Epithelial cell of proximal tubule (primary cell): ENCODE measurements around the gene DNAJC11. TPM values are rescaled to one million over a fixed set of nuclear protein-coding genes. Genes with fewer than 3 reads are reported as not detected.
A peak's percentile ranks its signal among the peaks of the same experiment; 100 is the strongest.

ENCODE experiments used
- DNase-seq: peaks from one replicate; pipeline ENCODE4 v3.0.0-alpha.2; 2011; ENCODE audit warnings: low read depth
- H3K4me3 ChIP-seq: 2 replicates; pipeline ENCODE4 v1.5.1; 2011; ENCODE audit warnings: low read depth, mild to moderate bottlenecking, low read length
- total RNA-seq: library from RNA; depleted of rRNA; stranded (reverse); fragments of >200 nt; gene quantifications from 2 replicates; pipeline ENCODE4 v1.2.3, GENCODE V29; 2015
- TF ChIP-seq, protein P1 (sequence below): conservative IDR thresholded peaks from 2 replicates; pipeline ENCODE4 v1.5.1; 2012; ENCODE audit warnings: low read depth, mild to moderate bottlenecking, low read length

DNAJC11 gene
- total RNA-seq, 1 donor from 2014 or later, result 32.8 TPM

DNA sequence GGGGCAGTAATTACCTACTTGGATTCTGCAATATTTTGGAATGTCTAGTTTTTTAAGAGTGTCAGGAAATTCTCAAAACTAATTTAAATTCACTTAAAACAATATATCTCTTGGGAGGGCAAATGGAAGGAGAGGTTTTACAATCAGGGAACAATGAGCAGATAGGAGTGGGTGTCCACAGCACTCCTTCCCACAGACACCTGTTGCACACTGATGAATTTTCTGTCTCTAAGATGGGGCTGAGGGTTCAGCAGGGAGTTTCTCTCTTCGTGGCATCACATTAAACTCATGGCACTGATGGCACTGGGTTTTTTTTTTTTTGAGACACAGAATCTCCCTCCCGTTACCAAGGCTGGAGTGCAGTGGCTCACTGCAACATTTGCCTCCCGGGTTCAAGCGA lies 82.6 kb downstream of the DNAJC11 start:
- no peak overlapping the region for H3K4me3 ChIP-seq
- DNase-seq, result no peak
- TF ChIP-seq, protein P1, sequence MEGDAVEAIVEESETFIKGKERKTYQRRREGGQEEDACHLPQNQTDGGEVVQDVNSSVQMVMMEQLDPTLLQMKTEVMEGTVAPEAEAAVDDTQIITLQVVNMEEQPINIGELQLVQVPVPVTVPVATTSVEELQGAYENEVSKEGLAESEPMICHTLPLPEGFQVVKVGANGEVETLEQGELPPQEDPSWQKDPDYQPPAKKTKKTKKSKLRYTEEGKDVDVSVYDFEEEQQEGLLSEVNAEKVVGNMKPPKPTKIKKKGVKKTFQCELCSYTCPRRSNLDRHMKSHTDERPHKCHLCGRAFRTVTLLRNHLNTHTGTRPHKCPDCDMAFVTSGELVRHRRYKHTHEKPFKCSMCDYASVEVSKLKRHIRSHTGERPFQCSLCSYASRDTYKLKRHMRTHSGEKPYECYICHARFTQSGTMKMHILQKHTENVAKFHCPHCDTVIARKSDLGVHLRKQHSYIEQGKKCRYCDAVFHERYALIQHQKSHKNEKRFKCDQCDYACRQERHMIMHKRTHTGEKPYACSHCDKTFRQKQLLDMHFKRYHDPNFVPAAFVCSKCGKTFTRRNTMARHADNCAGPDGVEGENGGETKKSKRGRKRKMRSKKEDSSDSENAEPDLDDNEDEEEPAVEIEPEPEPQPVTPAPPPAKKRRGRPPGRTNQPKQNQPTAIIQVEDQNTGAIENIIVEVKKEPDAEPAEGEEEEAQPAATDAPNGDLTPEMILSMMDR, result no peak

DNA sequence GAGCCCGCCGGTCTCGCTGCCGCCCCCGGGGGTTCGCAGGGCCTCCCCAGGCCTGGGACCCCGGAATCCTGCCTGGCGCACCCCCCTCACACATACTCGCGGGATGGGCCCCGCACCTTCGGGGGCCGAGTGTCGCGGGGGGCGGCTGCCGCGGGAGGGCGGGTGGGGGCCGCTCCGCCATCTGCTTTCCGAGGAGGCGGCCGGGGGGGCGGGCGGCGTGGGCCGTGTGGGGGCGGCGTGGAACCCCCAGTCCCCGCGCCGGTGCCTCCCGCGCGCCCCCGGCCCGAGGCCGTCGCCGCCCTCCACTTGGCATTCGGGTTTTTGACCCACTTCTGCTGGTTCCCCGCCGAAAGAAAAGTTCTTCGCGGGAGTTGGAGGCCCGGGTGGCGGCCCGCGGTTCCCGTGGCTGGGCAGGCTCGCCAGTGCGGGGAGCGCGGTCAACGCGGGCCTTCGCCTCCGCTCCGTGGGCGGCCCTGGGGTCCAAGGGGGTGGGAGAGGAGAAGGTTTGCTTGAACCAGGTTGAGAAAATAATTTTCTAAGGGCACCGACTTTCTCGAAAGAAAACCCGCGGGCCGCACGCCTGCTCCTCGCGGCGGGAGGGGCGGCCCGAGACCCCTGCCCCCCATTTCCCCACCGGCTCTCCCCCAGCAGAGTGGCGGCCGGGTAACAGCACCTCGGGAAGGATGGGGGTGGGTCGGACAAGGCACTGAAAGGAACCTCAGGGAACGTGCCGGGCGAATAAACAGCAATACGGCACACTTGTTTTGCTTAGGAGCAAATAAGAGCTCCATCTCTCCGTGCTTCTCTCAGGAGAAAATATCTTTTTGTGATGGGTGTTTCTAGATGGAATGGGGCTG lies 86.5 kb downstream of the DNAJC11 start:
- H3K4me3 ChIP-seq, result peak overlapping the region; percentile 67
- TF ChIP-seq, protein P1, result no peak
- no peak for DNase-seq

DNA sequence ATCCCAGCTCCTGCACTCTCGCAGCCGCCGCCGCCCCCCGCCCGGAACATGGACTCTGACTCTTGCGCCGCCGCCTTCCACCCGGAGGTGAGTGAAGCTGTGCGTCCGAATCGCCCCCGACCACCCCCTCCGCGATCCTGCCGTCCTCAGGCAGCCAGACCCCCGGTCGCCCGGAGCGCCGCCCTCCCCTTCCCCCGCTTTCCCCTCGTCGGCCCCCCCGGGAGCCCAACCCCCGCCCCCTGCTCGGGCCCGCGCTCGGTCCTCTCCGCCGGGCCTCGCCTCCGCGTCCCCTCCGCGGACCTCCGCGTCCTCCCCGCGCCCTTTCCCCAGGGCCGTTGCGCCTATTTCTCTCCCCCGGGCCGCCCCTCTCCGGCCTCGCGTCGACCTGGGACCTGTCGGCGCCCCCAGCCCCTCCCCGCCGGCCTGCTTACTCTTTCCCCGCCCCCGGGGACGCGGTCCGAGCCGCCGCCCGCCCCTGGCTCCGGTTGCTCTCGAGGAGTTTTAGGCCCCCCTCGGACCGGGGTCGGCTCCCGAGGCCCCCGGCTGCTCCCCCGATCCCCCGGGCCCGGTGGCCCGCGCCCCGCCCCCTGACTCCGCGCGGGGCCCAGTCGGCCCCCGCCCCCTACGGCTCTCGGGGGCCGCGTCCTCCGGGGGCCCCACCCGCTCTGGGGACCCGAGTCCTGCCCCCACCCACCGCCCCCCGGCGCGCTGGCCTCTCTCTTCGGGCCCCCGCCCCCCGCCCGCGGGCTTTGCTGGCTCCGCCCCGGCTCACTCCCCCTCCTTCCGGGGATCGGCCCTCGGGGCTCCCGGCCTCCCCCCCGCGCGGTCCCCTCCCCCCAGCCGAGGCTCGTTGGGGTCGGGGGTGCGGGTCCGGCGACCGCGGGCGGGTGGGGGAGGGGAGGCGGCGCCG lies 87.3 kb downstream of the DNAJC11 start:
- no peak for DNase-seq
- TF ChIP-seq, protein P1, result no peak
- H3K4me3 ChIP-seq, result peak overlapping the region; percentile 67

DNA sequence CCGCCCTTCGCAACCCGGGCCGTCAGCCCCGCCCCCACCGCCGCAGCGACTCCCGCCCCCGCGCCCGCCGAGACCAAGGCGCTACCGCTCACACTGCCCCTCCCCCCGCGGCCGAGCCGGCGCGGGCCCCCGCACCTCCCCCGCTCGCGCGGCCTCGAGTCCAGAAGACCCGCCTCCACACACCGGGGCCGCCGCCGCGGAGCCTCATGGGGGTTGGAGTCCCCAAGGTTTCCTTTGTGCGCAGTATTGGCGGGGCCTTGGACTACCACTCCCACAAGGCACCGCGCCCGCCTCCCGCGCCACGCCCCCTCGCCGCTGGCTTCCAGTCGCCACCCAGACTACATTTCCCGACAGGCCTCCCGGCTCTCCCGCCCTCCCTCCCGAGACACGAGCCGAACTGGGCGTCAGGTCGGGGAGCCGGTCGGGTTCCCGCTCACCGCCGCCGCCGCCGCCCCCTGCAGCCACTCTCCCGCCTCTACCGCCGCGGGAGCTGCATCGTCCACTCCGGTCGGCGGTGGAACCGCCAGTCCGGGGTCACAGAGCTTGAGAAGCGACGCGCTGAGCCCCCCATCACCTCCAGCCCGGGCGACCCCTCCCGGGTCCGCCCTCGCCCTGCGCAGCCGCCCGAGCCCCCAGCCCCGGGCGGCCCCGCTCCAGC lies 88.1 kb downstream of the DNAJC11 start, which contains the start of gene PHF13:
Gene PHF13, plus strand, starts transcription at position 371 of the 658 bp plus-strand sequence. CDS start 336 bp downstream, outside the sequence.
- TF ChIP-seq, protein P1, result no peak
- peak within 1 kb of the TSS; percentile 84 for H3K4me3 ChIP-seq
- DNase-seq, result peak; percentile 79

GRCh38 chr1:6612641-6613360 lies 88.8 kb downstream of the DNAJC11 start:
- TF ChIP-seq, protein P1, result no peak
- H3K4me3 ChIP-seq, result peak overlapping the region; percentile 84
- no peak for DNase-seq
